HepG2 (cell line): ENCODE measurements around the gene CTLA4. TPM values are rescaled to one million over a fixed set of nuclear protein-coding genes. Genes with fewer than 3 reads are reported as not detected.

ENCODE experiments used
- CREM ChIP-seq, 2 experiments: sonication (generic) in 1 of 2; formaldehyde crosslinking in 1 of 2; IDR thresholded peaks; 2 replicates each; pipeline versions ENCODE4 v1.4.0 to v1.6.1; 2016 to 2020; ENCODE audit warnings: antibody characterized with exemption in 1 of 2, mild to moderate bottlenecking in 1 of 2, missing genetic modification reagents in 1 of 2
- EED ChIP-seq: sonication (generic); formaldehyde crosslinking; IDR thresholded peaks from 2 replicates; pipeline ENCODE4 v1.5.0; 2020; ENCODE audit warnings: mild to moderate bottlenecking, missing genetic modification reagents
- HNF1A ChIP-seq, 2 experiments: sonication (generic) in 1 of 2; formaldehyde crosslinking in 1 of 2; IDR thresholded peaks; 2 replicates each; pipeline versions ENCODE4 v1.4.0 to v1.6.1; 2016 to 2020; ENCODE audit warnings: borderline replicate concordance in 1 of 2, low read depth in 1 of 2, mild to moderate bottlenecking in 1 of 2, missing genetic modification reagents in 1 of 2
- NFIC ChIP-seq: IDR thresholded peaks from 2 replicates; pipeline ENCODE4 v1.6.1; 2012; ENCODE audit warnings: mild to moderate bottlenecking, low read length, inconsistent platforms
- NRL ChIP-seq: sonication (generic); formaldehyde crosslinking; IDR thresholded peaks from 2 replicates; pipeline ENCODE4 v1.5.0; 2020; ENCODE audit warnings: missing genetic modification reagents, mild to moderate bottlenecking, moderate library complexity, borderline replicate concordance
- PRDM10 ChIP-seq: sonication (generic); formaldehyde crosslinking; IDR thresholded peaks from 2 replicates; pipeline ENCODE4 v1.4.0; 2020; ENCODE audit warnings: low read depth, missing genetic modification reagents
- SAP130 ChIP-seq: IDR thresholded peaks from 2 replicates; pipeline ENCODE4 v1.6.1; 2016; ENCODE audit warnings: low read depth
- THRA ChIP-seq: sonication (generic); formaldehyde crosslinking; IDR thresholded peaks from 2 replicates; pipeline ENCODE4 v1.4.0; 2020; ENCODE audit warnings: missing genetic modification reagents, borderline replicate concordance
- ZBTB34 ChIP-seq: sonication (generic); formaldehyde crosslinking; IDR thresholded peaks from 2 replicates; pipeline ENCODE4 v1.8.0; 2022; ENCODE audit warnings: mild to moderate bottlenecking, missing genetic modification reagents
- ZNF276 ChIP-seq: sonication (generic); formaldehyde crosslinking; IDR thresholded peaks from 2 replicates; pipeline ENCODE4 v1.4.0; 2020; ENCODE audit warnings: mild to moderate bottlenecking, low read depth, missing genetic modification reagents
- ZNF503 ChIP-seq: sonication (generic); formaldehyde crosslinking; IDR thresholded peaks from 2 replicates; pipeline ENCODE4 v1.4.0; 2020; ENCODE audit warnings: missing genetic modification reagents
- polyA plus RNA-seq, 8 experiments: library from polyadenylated mRNA; depleted of rRNA in 3 of 8; stranded (reverse) in 7 of 8; unstranded in 1 of 8; fragments of >200 nt; fragmentation: Illumina TruSeq in 4 of 8; extraction: Trizol in 4 of 8; gene quantifications; 2 replicates each; pipeline versions ENCODE4 v1.2.1 to v1.2.3, GENCODE V29; 2011 to 2016; ENCODE audit warnings: low read depth in 4 of 8, missing spikeins in 1 of 8, mixed read lengths in 1 of 8; ENCODE audit not compliant: insufficient read depth in 1 of 8
- total RNA-seq, 5 experiments: library from RNA; depleted of rRNA; stranded (reverse); fragments of >200 nt; fragmentation: Illumina TruSeq; extraction: Trizol; gene quantifications; 2 replicates each; pipeline ENCODE4 v1.2.3, GENCODE V29; 2016; ENCODE audit warnings: low read depth in 1 of 5

Gene CTLA4
- total and polyA plus RNA-seq, 2 of the 13 experiments (the other 11 are each of a cell fraction or from before 2014, with no cell fraction given) = 0.16 TPM; not detected in 1

GRCh38 chr2:203819434-203820133 is 48.0 kb upstream of the CTLA4 start (continued):
- TF ChIP-seq CREM (IDR thresholded peaks at IDR 0.05) (peak; percentile 86), CREM (CRISPR knock-in tag; IDR thresholded peaks at IDR 0.05) (no peak), NFIC (peak; percentile 78), NRL (CRISPR knock-in tag) (no peak), ZNF276 (no peak), EED (CRISPR knock-in tag) (no peak), PRDM10 (peak; percentile 87), ZNF503 (CRISPR knock-in tag) (peak; percentile 82; the same call in 1 of the 2 replicates), SAP130 (peak; percentile 91), HNF1A (IDR thresholded peaks at IDR 0.05; ENCODE audit: low read depth) (peak; percentile 47; the same call in 1 of the 2 replicates), HNF1A (CRISPR knock-in tag; IDR thresholded peaks at IDR 0.05; ENCODE audit: borderline replicate concordance) (peak; percentile 90; the same call in 1 of the 2 replicates), ZBTB34 (CRISPR knock-in tag) (peak; percentile 55; the same call in 1 of the 2 replicates), THRA (CRISPR knock-in tag) (peak; percentile 81; the same call in 1 of the 2 replicates)
